HG03097 (cell line): ENCODE measurements around the gene SCNN1A.
"Not testable (repeated sequence)": the region's sequence is repeated elsewhere in the genome, so short reads cannot be mapped to it uniquely, and the experiment has no call there.

Source experiments
- ATAC-seq: cut with Tn5 transposase; IDR thresholded peaks from one replicate; pipeline ENCODE4 v1.9.1; 2021; ENCODE audit not compliant: unreplicated experiment, low FRiP score

Gene SCNN1A

DNA sequence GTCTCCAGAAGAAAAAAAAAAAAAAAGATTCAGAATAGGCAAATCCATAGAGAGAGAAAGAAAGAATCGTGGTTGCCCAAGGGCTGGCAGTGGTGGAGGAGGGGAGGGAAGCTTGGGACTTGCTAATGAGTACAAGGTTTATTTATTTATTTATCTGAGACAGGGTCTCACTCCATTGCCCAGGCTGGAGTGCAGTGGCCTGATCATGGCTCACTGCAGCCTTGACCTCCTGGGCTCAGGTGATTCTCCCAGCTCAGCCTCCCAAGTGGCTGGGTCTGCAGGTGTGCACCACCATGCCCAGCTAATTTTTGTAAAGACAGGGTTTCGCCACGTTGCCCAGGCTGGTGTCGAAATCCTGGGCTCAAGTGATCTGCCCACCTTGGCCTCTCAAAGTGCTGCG, 23.7 kb downstream of the SCNN1A start:
- ATAC-seq: no peak

DNA sequence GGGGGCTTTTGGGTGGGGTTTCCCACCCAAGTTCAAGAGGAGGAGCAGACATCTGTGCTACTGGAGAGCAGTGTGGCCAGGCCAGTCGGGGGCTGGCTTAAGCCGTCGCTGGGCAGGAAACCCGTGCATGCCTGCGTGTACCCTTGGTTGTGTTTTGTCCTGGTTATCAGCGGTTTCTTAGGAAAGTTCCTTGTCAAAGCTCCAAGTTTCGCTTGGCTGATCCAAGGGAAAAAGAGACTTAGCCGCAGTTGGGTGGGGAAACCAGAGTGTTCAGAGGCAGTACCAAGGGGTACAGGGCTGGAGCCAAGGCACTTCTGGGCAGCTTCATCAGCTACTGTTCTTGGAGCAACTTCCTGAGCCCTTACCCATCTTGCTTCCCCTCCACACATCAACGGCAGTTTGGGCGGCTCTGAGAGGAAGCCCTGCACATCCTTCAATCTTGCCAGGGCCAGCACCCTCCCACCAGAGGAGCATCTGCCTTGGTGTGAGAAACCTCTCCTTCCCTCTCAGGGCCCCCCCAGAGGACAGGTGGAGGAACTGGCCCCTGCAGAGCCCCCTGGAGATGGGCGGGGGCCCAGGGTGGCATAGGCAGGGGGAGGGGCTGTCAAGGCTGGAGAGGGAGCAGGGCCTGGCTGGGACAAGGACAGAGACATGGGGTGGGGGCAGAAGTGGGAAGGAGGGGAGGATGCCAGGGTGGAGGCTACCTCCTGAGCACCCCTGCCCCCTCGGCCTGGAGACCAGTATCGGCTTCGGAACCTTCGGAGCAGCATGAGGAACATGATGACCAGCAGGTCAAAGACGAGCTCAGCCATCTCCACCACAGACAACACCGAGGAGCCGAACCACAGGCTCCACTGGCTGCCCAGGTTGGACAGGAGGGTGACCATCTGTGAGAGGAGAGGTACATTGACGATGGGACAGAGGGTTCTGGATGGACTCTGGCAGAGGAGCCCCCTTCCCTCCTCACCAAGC, 27.7 kb downstream of the SCNN1A start:
- no peak for ATAC-seq

DNA sequence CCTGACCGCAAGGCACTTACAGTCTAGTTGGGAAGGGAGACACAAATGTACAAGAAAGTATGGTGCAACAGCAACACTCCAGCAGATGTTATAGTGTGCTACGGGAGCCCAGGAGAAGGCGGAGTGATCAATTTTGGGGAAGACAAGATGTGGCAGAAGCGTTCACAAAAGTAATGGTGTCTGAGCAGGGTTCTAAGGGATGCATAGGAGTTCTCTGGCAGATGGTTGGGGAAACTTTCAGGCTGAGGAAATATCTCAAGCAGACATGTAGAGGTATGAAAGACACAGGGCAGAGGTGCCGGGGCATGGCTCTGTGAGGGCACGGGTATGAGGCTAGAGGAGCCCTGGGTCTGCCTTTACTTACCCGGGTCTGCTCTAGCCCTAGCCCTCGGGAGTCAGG, 28.4 kb downstream of the SCNN1A start:
- ATAC-seq: no peak

DNA sequence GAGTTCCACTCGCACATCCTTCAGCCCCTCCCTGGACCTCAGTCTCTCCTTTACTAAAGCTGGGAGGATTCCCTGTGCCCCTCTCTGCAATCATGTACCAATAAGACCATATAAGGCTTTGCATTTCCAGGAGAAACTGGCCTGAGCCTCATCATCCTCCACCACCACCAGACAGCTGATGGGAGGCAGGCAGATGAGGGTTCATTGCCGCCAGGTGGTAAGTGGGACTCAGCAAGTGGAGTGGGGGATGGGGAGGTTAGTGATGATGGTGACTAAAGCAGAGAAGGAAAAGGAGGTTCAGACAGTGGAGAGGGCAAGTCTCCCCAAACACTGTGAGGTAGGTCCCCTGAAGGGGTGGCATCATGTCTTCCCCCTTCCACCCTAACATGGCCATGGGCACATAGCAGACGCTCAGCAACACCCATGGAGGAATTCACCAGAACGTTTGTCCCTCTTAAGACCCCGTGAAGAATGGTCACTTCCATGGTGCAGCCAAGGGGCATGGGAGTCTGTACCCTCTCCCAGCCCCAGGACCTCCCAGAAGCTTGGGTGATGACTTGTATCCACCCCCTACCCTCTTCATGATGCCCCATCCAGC, 29.0 kb downstream of the SCNN1A start:
- no peak for ATAC-seq

DNA sequence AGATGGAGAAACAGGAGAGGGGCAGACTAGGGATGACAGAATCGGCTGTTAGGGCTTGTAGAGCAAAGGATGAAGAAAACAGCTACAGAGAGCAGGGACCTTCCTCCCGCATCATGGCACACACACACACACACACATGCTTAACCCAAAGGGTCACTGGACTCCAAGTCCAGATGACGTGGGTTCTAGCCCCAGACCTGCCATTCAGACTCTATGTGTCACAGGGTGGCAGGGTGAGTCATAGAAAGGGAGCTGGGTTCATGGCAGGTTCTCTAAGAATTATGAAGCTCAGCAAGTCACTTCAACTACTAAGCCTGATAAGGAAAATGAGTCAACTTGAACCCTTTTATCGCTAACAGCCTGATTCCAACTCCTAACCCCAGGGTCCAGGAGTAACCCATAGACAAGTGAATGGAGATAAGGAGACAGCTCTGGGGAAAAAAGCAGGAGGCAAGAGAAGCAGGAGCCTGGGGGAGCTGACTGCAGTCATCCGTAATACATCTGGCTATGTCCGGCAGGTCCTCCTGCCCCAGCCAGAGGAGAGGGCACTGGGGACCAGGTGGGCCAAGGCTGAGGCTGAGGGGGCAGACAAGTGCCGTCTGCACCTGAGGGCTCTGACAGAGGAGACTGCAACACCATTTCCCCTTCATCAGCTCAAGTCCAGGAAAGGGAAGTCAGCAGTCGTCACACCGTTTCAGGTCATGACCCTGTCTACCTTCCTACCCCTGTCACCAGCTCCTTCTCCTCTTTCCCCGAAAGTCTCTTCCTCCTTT, 29.9 kb downstream of the SCNN1A start:
- no peak for ATAC-seq

DNA sequence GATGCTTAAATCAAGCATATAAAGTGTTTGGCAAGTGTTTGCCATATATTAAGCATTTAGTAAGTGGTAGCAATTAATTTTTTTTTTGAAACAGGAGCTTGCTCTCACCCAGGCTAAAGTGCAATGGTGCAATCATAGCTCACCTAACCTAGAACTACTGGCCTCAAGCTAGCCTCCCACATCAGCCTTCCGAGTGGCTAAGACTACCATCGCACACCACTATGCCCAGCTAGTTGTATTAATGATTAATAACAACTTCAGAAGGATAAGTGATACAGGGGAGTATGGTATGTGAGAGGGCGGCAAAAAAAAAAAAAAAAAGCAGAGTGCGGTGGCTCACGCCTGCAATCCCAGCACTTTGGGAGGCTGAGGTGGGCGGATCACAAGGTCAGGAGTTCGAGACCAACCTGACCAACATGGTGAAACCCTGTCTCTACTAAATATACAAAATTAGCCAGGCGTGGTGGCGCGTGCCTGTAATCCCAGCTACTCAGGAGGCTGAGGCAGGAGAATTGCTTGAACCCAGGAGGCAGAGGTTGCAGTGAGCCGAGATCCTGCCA, 31.2 kb downstream of the SCNN1A start:
- not testable (repeated sequence) for ATAC-seq

DNA sequence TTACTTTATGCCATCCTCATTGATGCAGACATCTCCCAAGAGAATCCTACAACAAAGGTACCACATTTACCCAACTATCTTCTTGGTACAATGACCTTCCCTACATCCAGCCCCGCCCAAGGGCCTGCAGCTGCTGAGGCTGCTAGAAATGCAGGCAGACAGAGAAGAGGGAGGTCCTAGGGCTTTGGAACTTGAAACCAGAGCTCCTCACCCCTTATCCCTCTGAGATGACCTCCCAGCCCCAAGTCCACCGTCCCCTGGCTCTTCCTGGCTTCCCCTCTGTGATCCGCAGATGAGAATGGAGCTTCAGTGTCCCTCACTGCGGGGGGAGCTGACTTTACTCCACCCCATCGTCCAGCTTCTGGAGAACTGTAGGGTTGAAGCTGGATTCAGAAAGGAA, 31.8 kb downstream of the SCNN1A start:
- no peak for ATAC-seq

DNA sequence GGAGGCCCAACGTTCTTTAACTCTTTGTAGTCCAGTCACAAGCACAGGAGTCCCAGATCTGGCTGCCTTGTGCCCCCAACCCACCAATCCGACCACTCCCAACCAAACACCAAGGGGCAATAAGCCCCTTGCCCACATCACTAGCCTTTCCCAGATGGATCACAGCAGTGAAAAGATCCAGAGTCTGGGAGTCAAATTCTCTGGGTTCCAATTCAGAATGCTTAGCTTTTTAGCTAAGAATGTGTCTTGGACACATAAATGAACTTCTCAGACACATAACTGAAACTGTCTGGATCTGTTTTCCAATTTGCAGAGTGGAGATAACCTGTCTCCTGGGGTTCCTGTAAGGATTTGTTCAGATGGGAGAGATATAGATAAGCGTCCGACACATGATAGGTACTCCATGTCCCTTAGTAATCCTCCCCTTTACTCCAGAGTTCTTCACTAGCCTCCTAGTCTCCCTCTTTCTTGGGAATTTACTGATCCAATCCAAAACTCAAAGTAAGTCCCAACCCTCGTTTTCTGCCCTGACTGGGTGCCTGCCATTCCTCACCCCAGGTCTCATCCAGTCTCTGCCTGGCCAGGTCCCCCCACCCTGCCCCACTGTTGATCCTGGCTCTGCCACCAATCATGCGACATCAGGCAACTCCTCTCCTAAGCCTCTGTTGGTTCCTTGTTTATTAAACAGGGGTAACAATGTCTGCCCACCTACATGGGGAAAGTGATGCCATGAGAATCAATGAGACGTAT, 33.0 kb downstream of the SCNN1A start:
- ATAC-seq: no peak

DNA sequence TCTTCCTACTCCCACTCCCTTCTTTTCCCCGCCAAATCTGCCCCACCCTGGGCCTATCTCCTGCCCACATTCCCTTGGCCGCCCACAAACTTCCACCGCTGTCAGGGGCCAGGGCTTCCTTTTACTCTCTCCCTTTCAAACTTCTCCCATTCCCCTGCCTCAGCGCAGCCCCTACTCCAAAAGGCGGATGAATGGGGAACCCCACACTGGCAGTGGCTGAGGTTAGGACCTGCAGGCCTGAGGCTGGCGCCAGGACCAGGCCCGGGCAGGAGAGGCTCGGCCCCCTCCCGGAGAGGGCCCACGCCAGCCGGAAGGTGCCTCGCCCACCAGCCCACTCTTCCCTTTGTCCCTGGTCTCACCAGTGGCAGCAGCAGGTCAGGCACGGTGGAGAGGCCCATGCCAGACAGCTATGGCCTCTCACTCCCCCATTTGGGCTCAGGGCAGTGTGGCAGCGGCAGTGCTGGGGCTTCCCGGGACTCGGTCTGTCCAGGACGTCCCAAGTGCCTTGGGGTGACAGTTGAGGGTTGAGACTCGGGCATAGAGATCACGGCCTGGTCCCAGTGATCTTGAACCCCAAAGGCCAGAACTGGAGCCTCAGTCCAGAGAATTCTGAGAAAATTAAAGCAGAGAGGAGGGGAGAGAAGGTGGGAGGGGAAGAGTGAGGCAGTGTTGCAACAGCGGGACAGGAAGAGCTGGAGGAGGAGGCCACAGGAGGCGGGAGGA, 33.8 kb downstream of the SCNN1A start, which contains the start of gene TNFRSF1A:
Gene TNFRSF1A (minus strand): TSS at position 660 of the 723 bp plus-strand sequence. CDS start 262 bp downstream, at position 398.
- no peak for ATAC-seq

DNA sequence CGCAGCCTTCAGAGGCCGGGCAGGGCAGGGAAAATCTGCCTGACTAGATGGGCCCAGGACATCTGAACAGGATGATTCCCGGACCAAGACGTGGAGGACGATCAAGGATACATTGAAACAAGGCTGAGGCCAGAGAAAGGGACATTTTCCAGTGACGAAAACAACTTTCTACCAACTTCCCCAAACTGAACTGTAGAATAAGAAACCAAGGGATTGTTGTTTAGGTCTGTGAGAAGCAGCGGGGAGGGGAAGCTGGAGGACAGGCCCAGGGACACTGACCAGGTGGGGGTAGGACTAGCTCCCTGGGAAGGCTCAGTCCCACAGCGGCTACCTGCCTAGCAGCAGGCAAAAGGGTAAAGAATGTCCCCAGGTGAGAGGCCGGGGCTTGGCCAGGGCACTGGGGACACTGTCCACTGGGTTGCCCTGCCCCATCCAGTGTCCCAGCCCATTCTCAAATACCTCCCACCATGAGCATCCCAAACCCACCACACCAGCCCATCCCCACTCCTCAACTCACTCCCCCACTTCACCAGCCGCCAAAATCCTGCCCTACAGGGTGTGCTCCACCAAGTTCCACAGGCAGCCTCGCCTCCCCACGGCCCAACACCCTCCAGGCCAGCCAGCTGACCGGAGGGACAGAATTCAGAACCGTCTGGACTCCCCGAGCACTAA, 34.5 kb downstream of the SCNN1A start:
- no peak for ATAC-seq

DNA sequence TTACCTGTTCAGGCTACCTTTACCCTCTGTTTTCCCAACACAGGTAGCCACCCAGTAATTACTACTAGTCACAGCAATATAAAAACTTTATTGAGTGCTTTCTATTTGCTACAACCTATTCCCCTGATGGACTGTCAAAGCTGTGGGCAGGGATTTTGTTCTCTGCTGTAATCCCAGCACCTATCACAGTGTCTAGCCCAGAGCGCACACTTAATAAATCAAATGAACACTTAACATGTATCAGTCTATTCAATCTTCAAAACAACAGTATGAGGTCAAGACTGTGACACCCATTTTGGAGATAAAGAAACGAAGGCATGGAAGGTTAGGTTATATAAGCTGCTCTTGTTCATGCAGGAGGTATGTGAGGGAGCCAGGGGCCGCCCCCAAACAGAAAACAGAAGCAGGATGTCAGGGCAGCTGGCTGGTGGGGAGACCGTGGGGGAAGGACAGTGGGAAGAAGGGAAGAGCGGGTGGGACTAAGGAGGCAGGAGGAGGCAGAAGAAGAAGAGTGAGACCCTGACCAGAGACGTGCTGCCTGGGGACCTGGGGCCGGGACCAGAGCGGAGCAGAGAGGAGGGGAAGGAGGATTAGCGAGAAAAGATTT, 35.2 kb downstream of the SCNN1A start:
- ATAC-seq: no peak

DNA sequence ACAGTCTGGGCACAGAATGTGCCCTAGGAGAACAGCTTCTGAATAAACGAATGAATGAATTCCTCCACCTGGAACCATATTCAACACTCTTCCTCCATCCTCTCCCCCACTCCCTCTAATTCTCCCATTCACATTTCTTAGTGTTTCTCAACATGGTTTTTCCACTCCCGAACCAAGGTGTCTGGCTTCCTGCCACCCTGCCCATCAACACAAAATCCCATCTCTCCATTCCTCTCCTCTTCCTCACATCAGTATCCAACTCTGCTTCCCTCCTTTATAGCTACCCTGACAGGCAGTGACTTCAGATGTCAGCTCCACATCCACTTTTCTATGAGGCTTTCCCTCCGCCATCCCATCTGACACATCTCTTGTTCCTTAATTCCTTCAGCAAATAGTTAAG, 36.4 kb downstream of the SCNN1A start:
- ATAC-seq: no peak

DNA sequence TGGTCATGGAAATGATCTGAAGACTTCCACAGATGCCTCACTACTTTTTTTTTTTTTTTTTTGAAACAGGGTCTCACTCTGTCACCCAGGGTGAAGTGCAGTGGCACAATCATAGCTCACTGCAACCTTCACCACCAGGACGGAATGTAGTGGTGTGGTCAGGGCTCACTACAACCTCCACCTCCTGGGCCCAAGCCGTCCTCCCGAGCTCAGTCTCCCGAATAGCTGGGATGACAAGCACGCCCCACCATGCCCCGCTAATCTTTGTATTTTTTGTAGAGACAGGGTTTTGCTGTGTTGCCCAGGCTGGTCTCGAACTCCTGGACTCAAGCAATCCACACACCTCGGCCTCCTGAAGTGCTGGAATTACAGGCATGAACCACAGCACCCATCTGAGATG, 36.8 kb downstream of the SCNN1A start:
- ATAC-seq: not testable (repeated sequence)

DNA sequence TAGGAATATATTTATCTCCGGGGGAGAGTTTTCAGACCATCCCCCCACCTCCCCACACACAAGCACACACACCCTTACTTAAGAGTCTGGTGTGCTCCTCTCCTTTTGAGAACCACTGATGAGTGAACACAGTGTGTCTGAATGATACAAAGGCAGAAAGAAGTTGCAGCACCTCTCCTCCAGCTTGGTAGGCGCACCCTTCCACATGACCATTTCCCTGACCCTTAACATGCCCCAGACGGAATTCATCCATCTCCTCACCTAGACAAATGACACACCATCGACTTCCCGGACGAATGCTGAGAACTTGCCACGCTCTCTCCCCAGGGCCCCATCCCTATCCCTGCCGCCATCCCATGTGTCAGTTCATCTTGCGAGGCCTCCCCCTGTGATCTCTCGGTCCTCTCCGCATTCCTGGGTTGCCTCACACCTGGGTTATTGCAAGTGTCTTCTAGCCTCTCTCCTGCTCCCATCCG, 37.4 kb downstream of the SCNN1A start:
- no peak for ATAC-seq

DNA sequence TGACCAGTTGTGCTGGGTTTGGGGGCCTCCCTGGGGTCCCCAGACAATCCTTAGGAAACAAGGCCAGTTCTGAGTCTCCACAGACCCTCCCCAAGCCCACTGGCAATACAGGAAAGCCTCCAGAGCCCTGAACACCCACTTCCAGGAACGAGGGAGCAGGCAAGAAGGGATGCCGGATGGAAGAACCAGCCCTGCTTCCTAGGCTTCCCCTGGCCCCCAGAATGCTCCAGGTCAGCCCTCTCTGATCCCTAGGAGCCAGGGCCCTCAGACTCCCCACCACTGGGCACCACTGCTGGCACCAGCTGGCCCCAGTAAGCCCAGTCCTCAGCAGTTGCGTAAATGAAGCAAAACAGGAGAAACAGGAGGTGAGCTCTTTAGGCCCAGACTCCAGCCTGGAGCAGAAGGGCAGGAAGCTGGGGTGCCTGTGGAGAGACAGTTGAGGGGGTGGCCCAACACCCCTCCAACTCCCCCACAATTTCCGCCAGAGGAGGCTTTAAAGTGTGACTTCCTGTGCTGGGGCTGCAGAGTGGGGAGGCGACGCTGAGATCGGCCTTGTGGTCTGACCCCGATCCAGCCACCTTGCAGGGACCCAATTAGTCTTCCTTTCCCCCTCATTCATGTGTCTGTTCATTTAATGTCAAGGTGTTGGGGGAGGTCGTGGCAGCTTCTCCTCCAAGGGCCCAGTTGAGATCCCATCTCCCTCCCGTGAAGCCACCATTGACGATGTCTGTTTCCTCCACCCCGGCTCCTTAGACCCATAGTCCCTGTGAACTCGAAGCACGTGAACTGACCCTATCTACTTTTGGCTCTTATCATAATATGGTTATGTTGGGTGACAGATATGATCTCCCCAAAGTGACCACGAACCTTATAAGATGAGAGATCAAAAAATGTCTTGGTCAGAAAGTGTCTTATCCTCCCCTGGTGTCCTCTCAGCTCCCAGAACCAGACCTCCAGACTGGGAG, 38.2 kb downstream of the SCNN1A start:
- ATAC-seq: no peak

DNA sequence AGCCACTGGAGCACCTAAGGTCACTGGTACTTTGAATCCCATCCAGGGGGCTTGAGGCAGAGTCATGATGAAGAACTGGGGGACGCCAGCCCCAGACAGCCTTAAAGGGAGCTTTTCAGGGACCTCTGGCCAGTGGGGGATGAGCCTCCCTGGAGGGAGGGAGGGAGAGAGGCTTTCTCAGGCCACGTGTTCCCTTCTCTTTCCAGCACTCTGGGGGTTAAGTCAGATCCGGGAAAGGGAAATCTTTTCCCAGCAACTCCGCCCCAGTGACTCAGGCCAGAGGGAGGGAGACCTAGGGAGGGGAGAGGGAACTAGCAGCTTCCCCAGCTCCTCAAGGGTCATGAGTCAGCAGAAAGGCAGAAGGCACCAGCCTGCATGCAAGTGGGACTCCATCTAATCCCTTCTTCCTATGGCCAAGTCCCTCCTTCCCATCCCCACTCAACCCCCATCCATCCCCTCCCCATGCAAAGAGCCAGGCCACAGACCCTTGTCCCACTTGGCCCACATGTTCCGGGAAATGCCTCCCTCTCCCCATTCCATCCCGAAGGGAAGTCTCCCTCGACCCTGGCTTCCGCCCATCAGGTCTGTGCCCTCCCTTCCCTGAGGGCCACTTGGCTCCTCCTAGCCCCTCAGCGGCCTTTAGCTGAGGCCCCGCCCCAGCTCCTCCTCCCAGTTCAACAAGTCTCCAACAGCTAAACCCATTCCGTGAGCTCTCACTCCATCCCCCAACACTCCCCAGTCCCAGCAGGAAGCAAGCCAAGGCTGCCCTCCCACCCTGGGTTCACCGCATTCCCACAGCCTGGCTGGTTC, 39.1 kb downstream of the SCNN1A start:
- no peak for ATAC-seq
